CD14-positive monocyte (primary cell): ENCODE results near the gene KCNH3. TPM values are rescaled to one million over a fixed set of nuclear protein-coding genes. Genes with fewer than 3 reads are reported as not detected.

ENCODE experiments used
- DNase-seq, 3 donors: peaks; one replicate each; pipeline ENCODE4 v3.0.0-alpha.2; 2011 to 2022
- H2AFZ ChIP-seq: 2 replicates; pipeline ENCODE4 v1.6.0; 2012; ENCODE audit warnings: mild to moderate bottlenecking, low read depth, low read length, inconsistent platforms; ENCODE audit not compliant: insufficient read depth, poor library complexity, severe bottlenecking
- H3K27ac ChIP-seq, 2 donors: 1 replicate in 1 of 2; 2 replicates in 1 of 2; pipeline ENCODE4 v1.5.1; 2012 to 2013; ENCODE audit warnings: low read length in 2 of 2, control low read depth in 1 of 2, inconsistent platforms in 1 of 2, low read depth in 1 of 2, mild to moderate bottlenecking in 1 of 2
- H3K27me3 ChIP-seq, 2 donors: one replicate each; pipeline versions ENCODE4 v1.6.0 to v1.6.1; 2011 to 2013; ENCODE audit warnings: low read length in 2 of 2; ENCODE audit not compliant: control insufficient read depth in 2 of 2, insufficient read depth in 2 of 2
- H3K36me3 ChIP-seq, 2 donors: replicated peaks in 1 of 2; 1 replicate in 1 of 2; 2 replicates in 1 of 2; pipeline versions ENCODE4 v1.5.1 to v1.6.1; 2012 to 2013; ENCODE audit warnings: low read length in 2 of 2, control low read depth in 1 of 2, inconsistent platforms in 1 of 2, mild to moderate bottlenecking in 1 of 2; ENCODE audit not compliant: insufficient read depth in 2 of 2, control insufficient read depth in 1 of 2
- H3K4me1 ChIP-seq, 2 donors: 1 replicate in 1 of 2; 2 replicates in 1 of 2; pipeline versions ENCODE4 v1.5.1 to v1.6.1; 2012 to 2013; ENCODE audit warnings: low read length in 2 of 2, control low read depth in 1 of 2, inconsistent platforms in 1 of 2, mild to moderate bottlenecking in 1 of 2, moderate library complexity in 1 of 2; ENCODE audit not compliant: insufficient read depth in 2 of 2, control insufficient read depth in 1 of 2
- H3K4me2 ChIP-seq: replicated peaks from 2 replicates; pipeline ENCODE3; 2012; ENCODE audit warnings: low read length, moderate library complexity, mild to moderate bottlenecking; ENCODE audit not compliant: poor library complexity, severe bottlenecking; ENCODE audit errors: extremely low read depth
- H3K4me3 ChIP-seq, 3 experiments: fragments of 200-600 bp in 1 of 3; sonication (generic) in 1 of 3; replicated peaks in 1 of 3; 1 replicate in 2 of 3; 2 replicates in 1 of 3; pipeline ENCODE4 v1.5.1; 2011 to 2013; ENCODE audit warnings: low read length in 3 of 3, mild to moderate bottlenecking in 3 of 3, control low read depth in 2 of 3, low read depth in 2 of 3, inconsistent platforms in 1 of 3, moderate library complexity in 1 of 3
- H3K79me2 ChIP-seq: 2 replicates; pipeline ENCODE4 v1.6.0; 2012; ENCODE audit warnings: mild to moderate bottlenecking, control low read depth, inconsistent platforms, low read length, moderate library complexity; ENCODE audit not compliant: insufficient read depth
- H3K9ac ChIP-seq: 2 replicates; pipeline ENCODE4 v1.6.0; 2017; ENCODE audit warnings: low read length, mild to moderate bottlenecking; ENCODE audit not compliant: insufficient read depth, poor library complexity, severe bottlenecking
- H3K9me3 ChIP-seq, 2 donors: replicated peaks in 1 of 2; 1 replicate in 1 of 2; 2 replicates in 1 of 2; pipeline versions ENCODE4 v1.5.1 to v1.6.1; 2012 to 2013; ENCODE audit warnings: low read length in 2 of 2, control low read depth in 1 of 2; ENCODE audit not compliant: control insufficient read depth in 1 of 2, insufficient read depth in 1 of 2
- H4K20me1 ChIP-seq: 2 replicates; pipeline ENCODE4 v1.6.0; 2012; ENCODE audit warnings: mild to moderate bottlenecking, low read length, control low read depth, moderate library complexity; ENCODE audit not compliant: insufficient read depth
- H3K27ac Mint-ChIP-seq, 7 donors: one replicate each; pipeline ENCODE4 v1.8.0; 2020; ENCODE audit warnings: mild to moderate bottlenecking in 7 of 7, mixed read lengths in 7 of 7, moderate library complexity in 6 of 7, inconsistent platforms in 2 of 7
- H3K27me3 Mint-ChIP-seq, 3 donors: one replicate each; pipeline ENCODE4 v1.8.0; 2021 to 2022; ENCODE audit warnings: low read depth in 3 of 3, mild to moderate bottlenecking in 3 of 3, mixed read lengths in 3 of 3, moderate library complexity in 3 of 3, inconsistent platforms in 1 of 3
- H3K36me3 Mint-ChIP-seq, 2 donors: one replicate each; pipeline ENCODE4 v1.8.0; 2020; ENCODE audit warnings: mixed read lengths in 2 of 2, inconsistent platforms in 1 of 2, mild to moderate bottlenecking in 1 of 2
- H3K4me1 Mint-ChIP-seq: one replicate; pipeline ENCODE4 v1.8.0; 2020; ENCODE audit warnings: mild to moderate bottlenecking, mixed read lengths
- H3K4me3 Mint-ChIP-seq, 2 donors: one replicate each; pipeline ENCODE4 v1.8.0; 2020; ENCODE audit warnings: mild to moderate bottlenecking in 2 of 2, mixed read lengths in 2 of 2, moderate library complexity in 1 of 2
- H3K9me3 Mint-ChIP-seq, 7 donors: one replicate each; pipeline ENCODE4 v1.8.0; 2020 to 2022; ENCODE audit warnings: mixed read lengths in 7 of 7, mild to moderate bottlenecking in 6 of 7, moderate library complexity in 6 of 7, inconsistent platforms in 2 of 7
- WGBS: methylation state at CpG from one replicate; pipeline ENCODE4 v1.1.5; 2013; ENCODE audit warnings: missing lambda C conversion rate; ENCODE audit not compliant: insufficient coverage; 5-methylcytosine and 5-hydroxymethylcytosine counted together
- intact Hi-C, 2 donors: fragments of 100-400 bp; cut with micrococcal nuclease; formaldehyde crosslinking; loops; one replicate each; pipeline versions ENCODE4 v1.15.0 to v1.15.1; 2023
- polyA plus RNA-seq, 3 donors: library from polyadenylated mRNA; depleted of rRNA in 1 of 3; unstranded in 2 of 3; stranded (reverse) in 1 of 3; fragments of 300-500 nt in 2 of 3; fragments of >200 nt in 1 of 3; fragmentation: Illumina TruSeq in 2 of 3; gene quantifications; 1 replicate in 2 of 3; 2 replicates in 1 of 3; pipeline ENCODE4 v1.2.3, GENCODE V29; 2012 to 2021
- TF ChIP-seq, protein P1 (sequence below): fragments of 200-600 bp; IDR thresholded peaks from one replicate; pipeline ENCODE4 v1.8.0; 2022; ENCODE audit warnings: antibody characterized with exemption, mild to moderate bottlenecking

Gene KCNH3
- polyA plus RNA-seq, 3 donors, result 1.3 to 18.2 (median 3.3) TPM

DNA sequence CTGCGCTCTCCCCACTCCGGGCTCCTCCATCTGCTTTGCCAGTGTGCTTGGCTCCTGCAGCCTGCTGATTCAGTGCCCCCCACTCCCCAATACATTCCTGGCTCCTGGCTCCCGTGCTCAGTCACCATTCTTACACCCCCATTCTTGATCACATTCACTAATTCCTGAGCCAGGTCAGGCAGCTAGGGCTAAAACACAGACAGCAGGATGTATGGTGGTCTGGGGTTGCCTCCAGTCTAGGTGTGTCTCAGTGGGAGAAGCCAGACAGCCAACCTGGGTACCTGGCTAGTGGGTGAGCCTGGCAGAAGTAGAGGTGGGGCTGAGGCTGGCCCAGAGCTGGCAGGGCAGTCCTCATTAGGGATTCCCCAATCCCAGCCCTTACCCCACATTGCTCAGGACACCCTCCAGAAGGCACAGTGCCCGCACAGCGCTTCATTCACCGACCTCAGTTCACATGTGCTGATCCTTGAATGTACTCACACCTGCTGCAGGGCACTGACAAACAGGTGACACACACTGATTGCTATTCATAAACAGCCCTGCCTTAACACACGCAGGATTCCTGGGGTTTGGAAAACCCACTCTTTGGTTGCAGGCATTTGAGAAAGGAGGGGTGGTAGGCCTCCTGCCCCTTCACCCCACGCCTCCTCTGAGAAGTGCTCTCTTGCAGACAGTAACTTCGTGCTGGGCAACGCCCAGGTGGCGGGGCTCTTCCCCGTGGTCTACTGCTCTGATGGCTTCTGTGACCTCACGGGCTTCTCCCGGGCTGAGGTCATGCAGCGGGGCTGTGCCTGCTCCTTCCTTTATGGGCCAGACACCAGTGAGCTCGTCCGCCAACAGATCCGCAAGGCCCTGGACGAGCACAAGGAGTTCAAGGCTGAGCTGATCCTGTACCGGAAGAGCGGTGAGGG is 1.7 kb downstream of the KCNH3 start:
- Mint-ChIP-seq H3K4me1 (peaks cover 39% of the 10 kb centered on the region), H3K36me3 (peaks cover 11 to 14% of the 10 kb centered on the region in 2 donors), H3K4me3 (peak overlapping the region; percentile 20 to 85), H3K9me3 (peaks cover 0 to 6% (median 2%) of the 10 kb centered on the region in 7 donors), H3K27ac (peak overlapping the region in 1 of 7 donors; percentile 66), H3K27me3 (peaks cover 43 to 75% (median 50%) of the 10 kb centered on the region in 3 donors)
- peak overlapping the region; percentile 56 for H2AFZ ChIP-seq
- H3K4me1 ChIP-seq, result peaks cover 36 to 42% of the 10 kb centered on the region in 2 donors
- intact Hi-C loops, result no loop called here
- no peak for DNase-seq
- TF ChIP-seq, protein P1, sequence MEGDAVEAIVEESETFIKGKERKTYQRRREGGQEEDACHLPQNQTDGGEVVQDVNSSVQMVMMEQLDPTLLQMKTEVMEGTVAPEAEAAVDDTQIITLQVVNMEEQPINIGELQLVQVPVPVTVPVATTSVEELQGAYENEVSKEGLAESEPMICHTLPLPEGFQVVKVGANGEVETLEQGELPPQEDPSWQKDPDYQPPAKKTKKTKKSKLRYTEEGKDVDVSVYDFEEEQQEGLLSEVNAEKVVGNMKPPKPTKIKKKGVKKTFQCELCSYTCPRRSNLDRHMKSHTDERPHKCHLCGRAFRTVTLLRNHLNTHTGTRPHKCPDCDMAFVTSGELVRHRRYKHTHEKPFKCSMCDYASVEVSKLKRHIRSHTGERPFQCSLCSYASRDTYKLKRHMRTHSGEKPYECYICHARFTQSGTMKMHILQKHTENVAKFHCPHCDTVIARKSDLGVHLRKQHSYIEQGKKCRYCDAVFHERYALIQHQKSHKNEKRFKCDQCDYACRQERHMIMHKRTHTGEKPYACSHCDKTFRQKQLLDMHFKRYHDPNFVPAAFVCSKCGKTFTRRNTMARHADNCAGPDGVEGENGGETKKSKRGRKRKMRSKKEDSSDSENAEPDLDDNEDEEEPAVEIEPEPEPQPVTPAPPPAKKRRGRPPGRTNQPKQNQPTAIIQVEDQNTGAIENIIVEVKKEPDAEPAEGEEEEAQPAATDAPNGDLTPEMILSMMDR, result no peak
- 91% methylated on average over 17 of the region's 21 CpGs for WGBS
- H3K27ac ChIP-seq, result no peak overlapping the region
- no peak overlapping the region for H3K9ac ChIP-seq
- peak overlapping the region in 1 of 3 experiments; percentile 80 for H3K4me3 ChIP-seq
- peaks cover 0 to 5% of the 10 kb centered on the region in 2 donors for H3K9me3 ChIP-seq
- peaks cover 13% of the 10 kb centered on the region for H4K20me1 ChIP-seq
- no peaks in the 10 kb centered on the region for H3K79me2 ChIP-seq
- H3K27me3 ChIP-seq, result peaks cover 3 to 56% of the 10 kb centered on the region in 2 donors
- peak overlapping the region; percentile 99 for H3K4me2 ChIP-seq
- no peaks in the 10 kb centered on the region for H3K36me3 ChIP-seq

DNA sequence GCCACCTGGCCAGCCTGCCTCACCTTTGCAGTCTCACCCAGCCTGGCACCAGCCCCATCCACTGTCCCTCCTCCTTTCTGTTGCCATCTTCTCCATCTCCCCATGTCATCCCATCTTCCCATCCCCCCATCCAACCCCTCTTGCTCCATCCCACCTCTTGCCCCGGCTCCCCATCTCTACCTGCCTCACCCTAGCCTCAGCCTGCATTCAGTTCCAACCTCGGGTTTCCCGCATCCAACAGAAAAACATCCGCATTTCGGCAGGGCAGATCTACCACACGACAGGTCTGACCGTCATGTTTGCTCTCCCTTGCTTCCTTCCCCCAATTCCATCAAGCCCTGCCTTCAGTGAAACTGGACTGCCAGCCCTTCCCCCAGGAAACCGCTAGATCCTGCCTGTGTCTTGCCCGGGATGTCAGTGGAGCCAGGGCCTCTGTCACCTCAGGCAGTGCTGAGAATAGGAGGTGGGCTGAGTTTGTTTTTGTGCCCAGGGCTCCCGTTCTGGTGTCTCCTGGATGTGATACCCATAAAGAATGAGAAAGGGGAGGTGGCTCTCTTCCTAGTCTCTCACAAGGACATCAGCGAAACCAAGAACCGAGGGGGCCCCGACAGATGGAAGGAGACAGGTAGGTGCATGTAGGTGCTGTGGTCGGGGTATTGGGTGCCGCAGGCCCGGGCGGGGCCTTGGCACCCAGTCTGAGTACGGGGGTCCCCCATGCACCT is 2.5 kb downstream of the KCNH3 start:
- no peak overlapping the region for H3K27ac ChIP-seq
- Mint-ChIP-seq H3K4me1 (peaks cover 30% of the 10 kb centered on the region), H3K36me3 (peaks cover 8 to 14% of the 10 kb centered on the region in 2 donors), H3K27me3 (peaks cover 46 to 80% (median 52%) of the 10 kb centered on the region in 3 donors), H3K4me3 (peak overlapping the region; percentile 3 to 85), H3K27ac (peak overlapping the region in 1 of 7 donors; percentile 66), H3K9me3 (peaks cover 0 to 6% (median 2%) of the 10 kb centered on the region in 7 donors)
- TF ChIP-seq, protein P1, result no peak
- H2AFZ ChIP-seq, result no peak overlapping the region
- peaks cover 13% of the 10 kb centered on the region for H4K20me1 ChIP-seq
- WGBS, result 88% methylated on average over 10 of the region's 18 CpGs
- peaks cover 3 to 56% of the 10 kb centered on the region in 2 donors for H3K27me3 ChIP-seq
- no peak overlapping the region for H3K4me2 ChIP-seq
- peaks cover 28 to 34% of the 10 kb centered on the region in 2 donors for H3K4me1 ChIP-seq
- intact Hi-C loops, result no loop called here
- no peak overlapping the region for H3K9ac ChIP-seq
- H3K9me3 ChIP-seq, result peaks cover 0 to 5% of the 10 kb centered on the region in 2 donors
- H3K4me3 ChIP-seq, result no peak overlapping the region
- H3K79me2 ChIP-seq, result no peaks in the 10 kb centered on the region
- DNase-seq, result no peak
- no peaks in the 10 kb centered on the region for H3K36me3 ChIP-seq
